ENCODE results near the gene RASSF3.

RASSF3 gene

DNA sequence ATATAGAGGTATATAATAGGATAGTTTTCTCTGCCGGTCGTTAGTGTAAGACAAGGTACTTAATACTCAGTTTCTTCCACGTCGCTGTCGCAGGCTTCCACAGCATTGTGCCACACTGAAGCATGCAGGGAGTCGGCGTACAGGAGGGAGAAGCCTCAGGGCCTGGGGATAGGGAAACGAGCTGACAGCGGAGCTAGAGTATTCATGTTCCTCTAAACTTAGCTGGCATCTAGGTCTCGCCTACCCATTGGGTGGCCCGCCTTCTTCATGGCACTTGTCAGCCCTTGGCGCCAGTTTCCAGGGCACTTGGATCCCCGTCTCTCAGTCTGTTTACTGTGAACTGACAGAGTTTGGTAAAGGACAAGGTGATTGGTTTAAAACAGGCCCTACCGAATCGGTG, 75.3 kb downstream of the RASSF3 start:
- Histone ChIP-seq H3K27me3 (ENCODE audit: insufficient read depth, poor library complexity, severe bottlenecking) (no peaks in the 10 kb centered on the region), H3K4me3 (replicated peaks; ENCODE audit: insufficient read depth, low read length) (no peak overlapping the region), H3K27ac (replicated peaks) (no peak overlapping the region)
- DNase-seq (ENCODE audit: low read depth in 1 of 2, low spot score in 1 of 2) = no peak
- TF ChIP-seq, protein P1, sequence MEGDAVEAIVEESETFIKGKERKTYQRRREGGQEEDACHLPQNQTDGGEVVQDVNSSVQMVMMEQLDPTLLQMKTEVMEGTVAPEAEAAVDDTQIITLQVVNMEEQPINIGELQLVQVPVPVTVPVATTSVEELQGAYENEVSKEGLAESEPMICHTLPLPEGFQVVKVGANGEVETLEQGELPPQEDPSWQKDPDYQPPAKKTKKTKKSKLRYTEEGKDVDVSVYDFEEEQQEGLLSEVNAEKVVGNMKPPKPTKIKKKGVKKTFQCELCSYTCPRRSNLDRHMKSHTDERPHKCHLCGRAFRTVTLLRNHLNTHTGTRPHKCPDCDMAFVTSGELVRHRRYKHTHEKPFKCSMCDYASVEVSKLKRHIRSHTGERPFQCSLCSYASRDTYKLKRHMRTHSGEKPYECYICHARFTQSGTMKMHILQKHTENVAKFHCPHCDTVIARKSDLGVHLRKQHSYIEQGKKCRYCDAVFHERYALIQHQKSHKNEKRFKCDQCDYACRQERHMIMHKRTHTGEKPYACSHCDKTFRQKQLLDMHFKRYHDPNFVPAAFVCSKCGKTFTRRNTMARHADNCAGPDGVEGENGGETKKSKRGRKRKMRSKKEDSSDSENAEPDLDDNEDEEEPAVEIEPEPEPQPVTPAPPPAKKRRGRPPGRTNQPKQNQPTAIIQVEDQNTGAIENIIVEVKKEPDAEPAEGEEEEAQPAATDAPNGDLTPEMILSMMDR (IDR thresholded peaks at IDR 0.05; ENCODE audit: insufficient read depth, low read length) = no peak
- TF ChIP-seq POLR2AphosphoS5 (IDR thresholded peaks at IDR 0.05; ENCODE audit: low read depth) = no peak
- TF ChIP-seq, protein P2, sequence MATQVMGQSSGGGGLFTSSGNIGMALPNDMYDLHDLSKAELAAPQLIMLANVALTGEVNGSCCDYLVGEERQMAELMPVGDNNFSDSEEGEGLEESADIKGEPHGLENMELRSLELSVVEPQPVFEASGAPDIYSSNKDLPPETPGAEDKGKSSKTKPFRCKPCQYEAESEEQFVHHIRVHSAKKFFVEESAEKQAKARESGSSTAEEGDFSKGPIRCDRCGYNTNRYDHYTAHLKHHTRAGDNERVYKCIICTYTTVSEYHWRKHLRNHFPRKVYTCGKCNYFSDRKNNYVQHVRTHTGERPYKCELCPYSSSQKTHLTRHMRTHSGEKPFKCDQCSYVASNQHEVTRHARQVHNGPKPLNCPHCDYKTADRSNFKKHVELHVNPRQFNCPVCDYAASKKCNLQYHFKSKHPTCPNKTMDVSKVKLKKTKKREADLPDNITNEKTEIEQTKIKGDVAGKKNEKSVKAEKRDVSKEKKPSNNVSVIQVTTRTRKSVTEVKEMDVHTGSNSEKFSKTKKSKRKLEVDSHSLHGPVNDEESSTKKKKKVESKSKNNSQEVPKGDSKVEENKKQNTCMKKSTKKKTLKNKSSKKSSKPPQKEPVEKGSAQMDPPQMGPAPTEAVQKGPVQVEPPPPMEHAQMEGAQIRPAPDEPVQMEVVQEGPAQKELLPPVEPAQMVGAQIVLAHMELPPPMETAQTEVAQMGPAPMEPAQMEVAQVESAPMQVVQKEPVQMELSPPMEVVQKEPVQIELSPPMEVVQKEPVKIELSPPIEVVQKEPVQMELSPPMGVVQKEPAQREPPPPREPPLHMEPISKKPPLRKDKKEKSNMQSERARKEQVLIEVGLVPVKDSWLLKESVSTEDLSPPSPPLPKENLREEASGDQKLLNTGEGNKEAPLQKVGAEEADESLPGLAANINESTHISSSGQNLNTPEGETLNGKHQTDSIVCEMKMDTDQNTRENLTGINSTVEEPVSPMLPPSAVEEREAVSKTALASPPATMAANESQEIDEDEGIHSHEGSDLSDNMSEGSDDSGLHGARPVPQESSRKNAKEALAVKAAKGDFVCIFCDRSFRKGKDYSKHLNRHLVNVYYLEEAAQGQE (IDR thresholded peaks at IDR 0.05; ENCODE audit: insufficient replicate concordance, low read depth) = no peak
- TF ChIP-seq GABPA (IDR thresholded peaks at IDR 0.05; ENCODE audit: low read depth) = no peak
- no peak for TF ChIP-seq SPI1 (IDR thresholded peaks at IDR 0.05; ENCODE audit: borderline replicate concordance, low read depth)

DNA sequence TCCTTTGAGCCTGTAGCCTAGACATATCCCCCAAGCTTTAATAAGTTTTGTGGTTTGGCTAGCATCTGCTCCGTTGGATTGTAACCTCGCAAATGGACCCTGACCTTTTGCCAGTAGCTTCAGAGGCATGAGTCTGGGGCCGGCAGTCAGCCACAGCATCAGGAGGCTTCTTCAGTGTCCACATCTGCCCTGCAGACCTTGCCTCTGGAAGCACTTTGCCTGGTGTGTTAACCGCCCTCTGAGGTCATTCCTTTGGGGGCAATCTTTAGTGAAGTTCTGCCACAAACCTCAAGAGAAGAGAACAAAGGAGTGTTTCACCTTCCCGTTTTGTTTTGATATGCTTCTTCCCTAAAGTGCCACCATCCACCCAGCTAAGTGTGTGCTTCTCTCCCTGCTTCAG, 77.5 kb downstream of the RASSF3 start:
- Histone ChIP-seq H3K27me3 (ENCODE audit: insufficient read depth, poor library complexity, severe bottlenecking) (no peaks in the 10 kb centered on the region), H3K27ac (replicated peaks) (peak overlapping the region; percentile 43), H3K4me3 (replicated peaks; ENCODE audit: insufficient read depth, low read length) (no peak overlapping the region)
- peak in 1 of 2 experiments; percentile 73 for DNase-seq (ENCODE audit: low read depth in 1 of 2, low spot score in 1 of 2)
- TF ChIP-seq SPI1 (IDR thresholded peaks at IDR 0.05; ENCODE audit: borderline replicate concordance, low read depth) = no peak
- TF ChIP-seq, protein P2 (IDR thresholded peaks at IDR 0.05; ENCODE audit: insufficient replicate concordance, low read depth) = no peak
- TF ChIP-seq, protein P1 (IDR thresholded peaks at IDR 0.05; ENCODE audit: insufficient read depth, low read length) = no peak
- no peak for TF ChIP-seq POLR2AphosphoS5 (IDR thresholded peaks at IDR 0.05; ENCODE audit: low read depth)
- TF ChIP-seq GABPA (IDR thresholded peaks at IDR 0.05; ENCODE audit: low read depth) = 0 out of 2 replicates have a peak, but pooled peaks have one; percentile 12

DNA sequence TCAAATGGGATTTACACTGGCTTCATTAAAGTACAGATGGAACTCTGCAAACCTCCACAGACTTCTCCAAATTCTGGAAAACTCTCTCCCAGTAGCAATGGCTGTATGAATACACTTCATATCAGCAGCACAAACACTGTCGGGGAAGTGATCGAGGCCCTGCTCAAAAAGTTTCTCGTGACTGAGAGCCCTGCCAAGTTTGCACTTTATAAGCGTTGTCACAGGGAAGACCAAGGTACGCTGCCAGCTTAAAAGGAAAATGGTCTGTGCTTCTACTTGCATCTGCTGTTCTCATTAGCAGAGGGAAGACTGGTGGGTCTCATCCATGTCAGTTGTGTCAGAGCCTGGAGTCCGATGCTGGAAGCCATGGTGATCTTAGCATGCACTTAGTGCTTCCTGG, 77.9 kb downstream of the RASSF3 start:
- Histone ChIP-seq H3K27me3 (ENCODE audit: insufficient read depth, poor library complexity, severe bottlenecking) (no peaks in the 10 kb centered on the region), H3K4me3 (replicated peaks; ENCODE audit: insufficient read depth, low read length) (no peak overlapping the region), H3K27ac (replicated peaks) (peak overlapping the region; percentile 43)
- no peak for DNase-seq (ENCODE audit: low read depth in 1 of 2, low spot score in 1 of 2)
- no peak for TF ChIP-seq POLR2AphosphoS5 (IDR thresholded peaks at IDR 0.05; ENCODE audit: low read depth)
- TF ChIP-seq, protein P1 (IDR thresholded peaks at IDR 0.05; ENCODE audit: insufficient read depth, low read length) = no peak
- TF ChIP-seq, protein P2 (IDR thresholded peaks at IDR 0.05; ENCODE audit: insufficient replicate concordance, low read depth) = no peak
- no peak for TF ChIP-seq SPI1 (IDR thresholded peaks at IDR 0.05; ENCODE audit: borderline replicate concordance, low read depth)
- TF ChIP-seq GABPA (IDR thresholded peaks at IDR 0.05; ENCODE audit: low read depth) = no peak

Measured in HL-60 (cell line).